CD4-positive, CD25-positive, alpha-beta regulatory T cell (primary cell): ENCODE data around the gene FOXP1. TPM values are rescaled to one million over a fixed set of nuclear protein-coding genes. Genes with fewer than 3 reads are reported as not detected.

Experiments
- ATAC-seq, 2 donors: fragments of 150-1000 bp; cut with Tn5 transposase; one replicate each; pipeline ENCODE4 v1.10.0; 2021; ENCODE audit warnings: low read depth in 2 of 2, moderate number of reproducible peaks in 2 of 2, moderate library complexity in 1 of 2
- DNase-seq, 3 donors: peaks; one replicate each; pipeline versions ENCODE4 v3.0.0 to v3.0.0-alpha.2; 2012 to 2022; ENCODE audit warnings: mixed read lengths in 1 of 3
- H3K27ac ChIP-seq: one replicate; pipeline ENCODE4 v1.7.0; 2013; ENCODE audit warnings: mild to moderate bottlenecking, low read length; ENCODE audit not compliant: insufficient read depth, poor library complexity, severe bottlenecking
- H3K27me3 ChIP-seq: one replicate; pipeline ENCODE4 v1.7.0; 2013; ENCODE audit warnings: low read length; ENCODE audit not compliant: control insufficient read depth, insufficient read depth
- H3K36me3 ChIP-seq: one replicate; pipeline ENCODE4 v1.7.0; 2013; ENCODE audit warnings: mild to moderate bottlenecking, low read length, moderate library complexity; ENCODE audit not compliant: control insufficient read depth, insufficient read depth
- H3K4me1 ChIP-seq: 2 replicates; pipeline ENCODE4 v1.7.0; 2013; ENCODE audit warnings: mild to moderate bottlenecking, low read length; ENCODE audit not compliant: insufficient read depth, control insufficient read depth, poor library complexity, severe bottlenecking
- H3K4me3 ChIP-seq: one replicate; pipeline ENCODE4 v1.7.0; 2013; ENCODE audit warnings: low read depth, mild to moderate bottlenecking, low read length, moderate library complexity
- H3K9me3 ChIP-seq, 2 experiments: 1 replicate in 1 of 2; 2 replicates in 1 of 2; pipeline ENCODE4 v1.7.0; 2013; ENCODE audit warnings: low read length in 2 of 2, mild to moderate bottlenecking in 1 of 2, moderate library complexity in 1 of 2; ENCODE audit not compliant: control insufficient read depth in 2 of 2
- H3K27ac Mint-ChIP-seq, 3 donors: one replicate each; pipeline ENCODE4 v1.8.0; 2020 to 2022; ENCODE audit warnings: mild to moderate bottlenecking in 3 of 3, mixed read lengths in 3 of 3, moderate library complexity in 2 of 3
- H3K27me3 Mint-ChIP-seq: one replicate; pipeline ENCODE4 v1.8.0; 2022; ENCODE audit warnings: mild to moderate bottlenecking, mixed read lengths
- H3K36me3 Mint-ChIP-seq: one replicate; pipeline ENCODE4 v1.8.0; 2020; ENCODE audit warnings: mixed read lengths
- H3K4me1 Mint-ChIP-seq, 4 donors: one replicate each; pipeline ENCODE4 v1.8.0; 2020 to 2022; ENCODE audit warnings: mixed read lengths in 4 of 4, mild to moderate bottlenecking in 1 of 4
- H3K4me3 Mint-ChIP-seq, 4 donors: one replicate each; pipeline ENCODE4 v1.8.0; 2020 to 2022; ENCODE audit warnings: mild to moderate bottlenecking in 4 of 4, mixed read lengths in 4 of 4, moderate library complexity in 3 of 4
- H3K9me3 Mint-ChIP-seq, 7 donors: one replicate each; pipeline ENCODE4 v1.8.0; 2020 to 2022; ENCODE audit warnings: mixed read lengths in 7 of 7, mild to moderate bottlenecking in 3 of 7, moderate library complexity in 2 of 7
- polyA plus RNA-seq, 4 donors: library from polyadenylated mRNA; unstranded; fragments of 300-500 nt; fragmentation: Illumina TruSeq; gene quantifications; one replicate each; pipeline ENCODE4 v1.2.3, GENCODE V29; 2021
- total RNA-seq: library from RNA; stranded (reverse); gene quantifications from one replicate; pipeline ENCODE4 v1.2.3, GENCODE V29; 2022

FOXP1 gene
- total and polyA plus RNA-seq, 5 donors from 2014 or later = 301 to 599 (median 346) TPM

DNA sequence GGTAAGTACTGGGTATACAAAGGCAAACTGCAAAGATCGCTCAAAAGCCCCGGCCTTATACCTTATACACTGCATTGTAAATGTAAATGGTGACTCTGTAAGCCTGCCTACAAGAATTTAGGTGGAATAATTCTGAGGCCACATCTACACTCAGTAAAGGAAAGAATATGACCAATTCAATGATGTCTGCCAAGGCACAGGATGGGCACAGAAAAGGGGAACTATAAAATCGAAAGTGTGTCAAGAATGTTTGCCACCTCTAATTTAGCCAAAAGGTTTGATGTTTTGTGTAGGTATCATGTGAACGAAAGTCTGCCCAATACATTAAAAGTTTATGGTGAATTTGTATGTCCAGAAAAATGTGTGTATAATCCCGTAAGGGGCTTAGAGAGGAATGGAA, 96.1 kb downstream of the FOXP1 start:
- H3K4me3 Mint-ChIP-seq = peak overlapping the region; percentile 85 to 95 (median 88)

DNA sequence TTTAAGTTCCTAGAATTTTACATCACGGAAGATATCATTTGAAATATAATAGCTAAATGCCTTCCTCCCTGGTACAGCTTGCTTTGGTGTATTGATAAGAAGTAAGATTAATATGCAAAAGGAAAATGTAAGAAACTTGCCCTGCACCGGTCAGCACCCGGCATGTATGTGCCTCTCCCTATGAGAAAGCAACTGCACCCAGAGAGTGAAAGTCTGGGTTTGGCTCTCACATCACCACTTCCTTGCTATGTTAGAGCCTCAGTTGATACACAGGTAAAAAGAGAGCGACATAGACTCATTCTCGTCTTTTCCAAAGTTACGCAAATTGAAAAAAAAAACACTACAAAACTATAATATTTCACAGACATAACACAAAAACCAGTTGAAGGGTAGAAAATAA, 96.7 kb downstream of the FOXP1 start:
- peak overlapping the region; percentile 77 for H3K4me3 ChIP-seq
- H3K27me3 ChIP-seq = no peaks in the 10 kb centered on the region
- Mint-ChIP-seq H3K27ac (peak overlapping the region; percentile 98 to 99 (median 99)), H3K36me3 (peaks cover 31% of the 10 kb centered on the region), H3K4me3 (peak overlapping the region; percentile 85 to 95 (median 88)), H3K4me1 (peaks cover 45 to 96% (median 70%) of the 10 kb centered on the region in 4 donors), H3K9me3 (peaks cover 0 to 5% (median 0%) of the 10 kb centered on the region in 7 donors), H3K27me3 (no peaks in the 10 kb centered on the region)
- H3K27ac ChIP-seq = peak overlapping the region; percentile 98
- H3K9me3 ChIP-seq = no peaks in the 10 kb centered on the region
- ATAC-seq = peak; percentile 50 to 54
- peaks cover 95% of the 10 kb centered on the region for H3K4me1 ChIP-seq
- peaks cover 5% of the 10 kb centered on the region for H3K36me3 ChIP-seq
- DNase-seq = peak; percentile 27 to 91 (median 51)

More for the DNA sequence above, 96.1 kb downstream of the FOXP1 start:
- H3K36me3 ChIP-seq = peaks cover 4% of the 10 kb centered on the region
- peaks cover 95% of the 10 kb centered on the region for H3K4me1 ChIP-seq
- no peaks in the 10 kb centered on the region for H3K27me3 Mint-ChIP-seq
- H3K4me1 Mint-ChIP-seq = peaks cover 47 to 96% (median 71%) of the 10 kb centered on the region in 4 donors
- peak overlapping the region; percentile 98 for H3K27ac ChIP-seq
- no peaks in the 10 kb centered on the region for H3K9me3 ChIP-seq
- H3K36me3 Mint-ChIP-seq = peaks cover 33% of the 10 kb centered on the region
- H3K9me3 Mint-ChIP-seq = peaks cover 0 to 5% (median 0%) of the 10 kb centered on the region in 7 donors
- H3K27ac Mint-ChIP-seq = peak overlapping the region; percentile 98 to 99 (median 99)
- peak overlapping the region; percentile 77 for H3K4me3 ChIP-seq
- no peaks in the 10 kb centered on the region for H3K27me3 ChIP-seq
- DNase-seq = peak in 1 of 3 donors; percentile 59
- no peak for ATAC-seq

DNA sequence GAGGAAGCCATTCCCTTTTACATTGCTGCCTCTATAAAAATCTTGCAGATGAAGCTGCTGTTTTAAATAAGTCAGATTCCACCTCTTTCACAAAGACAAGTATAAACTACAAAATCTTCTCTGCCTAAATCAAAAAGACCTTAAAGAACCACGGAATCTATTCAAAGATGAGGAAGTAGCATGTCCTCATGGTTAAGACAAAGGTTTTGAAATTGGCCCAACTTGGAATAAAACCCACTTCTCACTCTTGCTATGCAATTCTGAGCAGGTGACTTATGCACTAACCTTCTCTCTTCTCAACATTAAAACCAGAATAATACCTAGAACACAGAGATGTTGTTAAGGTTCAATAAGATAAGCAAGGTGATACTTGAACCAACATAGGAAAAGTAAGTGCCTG, 97.6 kb downstream of the FOXP1 start:
- Mint-ChIP-seq H3K4me3 (peak overlapping the region; percentile 48 to 89 (median 86)), H3K9me3 (no peaks in the 10 kb centered on the region), H3K36me3 (peaks cover 33% of the 10 kb centered on the region), H3K4me1 (peaks cover 46 to 97% (median 71%) of the 10 kb centered on the region in 4 donors), H3K27ac (peak overlapping the region; percentile 90 to 99 (median 98)), H3K27me3 (no peaks in the 10 kb centered on the region)
- Histone ChIP-seq H3K27me3 (no peaks in the 10 kb centered on the region), H3K4me3 (peak overlapping the region; percentile 77), H3K9me3 (no peaks in the 10 kb centered on the region), H3K27ac (peak overlapping the region; percentile 98), H3K36me3 (peaks cover 8% of the 10 kb centered on the region), H3K4me1 (peaks cover 94% of the 10 kb centered on the region)
- DNase-seq (no peak), ATAC-seq (no peak)

DNA sequence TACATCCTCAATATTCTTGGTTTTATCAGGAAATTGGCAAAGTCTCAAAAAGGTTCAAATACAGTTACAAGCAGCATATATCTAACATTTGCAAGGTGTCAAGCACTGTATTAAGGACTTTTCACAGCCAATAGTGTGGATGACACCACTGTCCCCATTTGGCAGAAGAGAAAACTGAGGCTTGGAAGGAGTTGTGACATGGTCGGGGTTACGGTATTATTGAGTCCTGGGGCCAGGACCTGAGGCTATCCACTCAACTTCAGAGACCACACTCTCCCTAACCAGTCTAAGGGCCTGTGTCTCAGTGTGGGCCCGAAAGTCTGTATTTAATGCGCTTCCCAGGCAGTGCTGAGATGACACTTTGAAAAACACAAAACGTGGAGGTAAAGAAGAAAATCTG, 99.1 kb downstream of the FOXP1 start:
- ATAC-seq = no peak
- Mint-ChIP-seq H3K27ac (peak overlapping the region; percentile 90 to 99 (median 98)), H3K36me3 (peaks cover 46% of the 10 kb centered on the region), H3K4me1 (peaks cover 46 to 97% (median 76%) of the 10 kb centered on the region in 4 donors), H3K4me3 (peak overlapping the region; percentile 21 to 64 (median 47)), H3K27me3 (no peaks in the 10 kb centered on the region), H3K9me3 (no peaks in the 10 kb centered on the region)
- H3K27ac ChIP-seq = peak overlapping the region; percentile 98
- peaks cover 8% of the 10 kb centered on the region for H3K36me3 ChIP-seq
- H3K27me3 ChIP-seq = no peaks in the 10 kb centered on the region
- peak overlapping the region; percentile 53 for H3K4me3 ChIP-seq
- no peak for DNase-seq
- no peaks in the 10 kb centered on the region for H3K9me3 ChIP-seq
- H3K4me1 ChIP-seq = peaks cover 88% of the 10 kb centered on the region

DNA sequence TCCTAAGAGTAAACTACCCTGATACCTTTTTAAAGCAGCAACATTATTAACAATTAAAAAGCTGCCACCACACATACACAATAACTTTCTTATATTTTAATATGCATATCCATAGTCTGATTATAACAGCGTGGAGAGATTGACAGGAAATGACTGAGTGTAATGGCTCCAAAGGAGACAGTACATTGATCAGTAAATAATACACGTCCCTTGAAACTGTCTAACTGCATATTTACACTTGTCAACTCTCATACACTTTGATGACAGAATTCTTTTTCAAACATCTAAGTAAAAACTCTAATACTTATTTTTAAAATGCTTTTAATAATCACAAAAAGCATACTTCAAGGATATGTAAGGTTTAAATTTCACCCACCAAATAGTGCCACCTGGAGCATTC, 99.5 kb downstream of the FOXP1 start:
- ATAC-seq (no peak), DNase-seq (no peak)
- Mint-ChIP-seq H3K9me3 (no peaks in the 10 kb centered on the region), H3K4me3 (peak overlapping the region; percentile 21 to 64 (median 50)), H3K4me1 (peaks cover 43 to 97% (median 76%) of the 10 kb centered on the region in 4 donors), H3K27me3 (no peaks in the 10 kb centered on the region), H3K36me3 (peaks cover 48% of the 10 kb centered on the region), H3K27ac (peak overlapping the region; percentile 90 to 99 (median 96))
- no peaks in the 10 kb centered on the region for H3K9me3 ChIP-seq
- peaks cover 84% of the 10 kb centered on the region for H3K4me1 ChIP-seq
- H3K27ac ChIP-seq = peak overlapping the region; percentile 98
- peak overlapping the region; percentile 53 for H3K4me3 ChIP-seq
- no peaks in the 10 kb centered on the region for H3K27me3 ChIP-seq
- peaks cover 8% of the 10 kb centered on the region for H3K36me3 ChIP-seq

DNA sequence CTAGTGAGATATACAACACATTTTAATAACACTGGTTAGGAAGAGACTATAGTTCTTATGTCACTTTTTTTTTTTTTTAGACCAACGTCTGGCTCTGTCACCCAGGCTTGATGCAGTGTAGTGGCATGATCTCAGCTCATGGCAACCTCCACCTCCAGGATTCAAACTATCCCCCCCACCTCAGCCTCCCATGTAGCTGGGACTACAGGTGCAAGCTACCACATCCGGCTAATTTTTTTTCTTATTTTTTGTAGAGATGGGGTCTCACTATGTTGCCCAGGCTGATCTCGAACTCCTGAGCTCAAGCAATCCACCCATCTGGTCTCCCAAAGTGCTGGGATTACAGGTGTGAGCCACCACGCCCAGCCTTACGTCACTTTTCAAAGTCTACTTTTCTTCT, 100.8 kb downstream of the FOXP1 start:
- peaks cover 71% of the 10 kb centered on the region for H3K4me1 ChIP-seq
- H3K9me3 Mint-ChIP-seq = no peaks in the 10 kb centered on the region
- peaks cover 8% of the 10 kb centered on the region for H3K36me3 ChIP-seq
- peak overlapping the region; percentile 88 to 99 (median 89) for H3K27ac Mint-ChIP-seq
- H3K4me1 Mint-ChIP-seq = peaks cover 53 to 97% (median 77%) of the 10 kb centered on the region in 4 donors
- H3K36me3 Mint-ChIP-seq = peaks cover 53% of the 10 kb centered on the region
- no peak overlapping the region for H3K4me3 ChIP-seq
- peak overlapping the region; percentile 98 for H3K27ac ChIP-seq
- no peaks in the 10 kb centered on the region for H3K9me3 ChIP-seq
- no peaks in the 10 kb centered on the region for H3K27me3 Mint-ChIP-seq
- ATAC-seq (no peak), DNase-seq (no peak)
- H3K4me3 Mint-ChIP-seq = peak overlapping the region; percentile 26 to 71 (median 42)
- no peaks in the 10 kb centered on the region for H3K27me3 ChIP-seq

DNA sequence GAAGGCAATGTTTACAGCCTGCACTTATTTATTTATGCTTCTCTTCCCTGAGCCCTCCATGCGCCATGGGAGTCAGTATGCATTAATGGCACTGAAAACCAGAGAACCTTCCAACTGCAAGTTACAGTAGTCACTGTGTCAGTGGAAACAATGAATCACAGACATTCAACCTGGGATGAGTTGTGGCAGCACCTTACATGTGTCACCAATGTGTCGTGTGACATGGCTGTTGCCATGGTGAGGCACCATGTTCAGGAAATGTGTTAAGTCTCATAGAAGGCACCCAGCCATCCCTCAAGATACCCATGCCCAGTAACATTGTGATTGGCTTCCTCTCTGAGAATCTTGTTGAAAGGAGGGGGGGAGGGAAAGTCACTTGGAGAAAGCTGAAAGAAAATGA, 105.0 kb downstream of the FOXP1 start:
- DNase-seq (peak in 2 of 3 donors; percentile 44 to 52), ATAC-seq (peak; percentile 84 to 86)
- peak overlapping the region; percentile 21 to 68 (median 56) for H3K4me3 Mint-ChIP-seq
- Histone ChIP-seq H3K4me3 (peak overlapping the region; percentile 2), H3K36me3 (peaks cover 7% of the 10 kb centered on the region), H3K27ac (peak overlapping the region; percentile 42), H3K9me3 (no peaks in the 10 kb centered on the region), H3K27me3 (no peaks in the 10 kb centered on the region), H3K4me1 (peaks cover 41% of the 10 kb centered on the region)
- H3K4me1 Mint-ChIP-seq = peaks cover 34 to 90% (median 64%) of the 10 kb centered on the region in 4 donors
- H3K36me3 Mint-ChIP-seq = peaks cover 69% of the 10 kb centered on the region
- H3K27me3 Mint-ChIP-seq = no peaks in the 10 kb centered on the region
- H3K9me3 Mint-ChIP-seq = peaks cover 0 to 6% (median 0%) of the 10 kb centered on the region in 7 donors
- H3K27ac Mint-ChIP-seq = peak overlapping the region; percentile 87 to 90 (median 87)

DNA sequence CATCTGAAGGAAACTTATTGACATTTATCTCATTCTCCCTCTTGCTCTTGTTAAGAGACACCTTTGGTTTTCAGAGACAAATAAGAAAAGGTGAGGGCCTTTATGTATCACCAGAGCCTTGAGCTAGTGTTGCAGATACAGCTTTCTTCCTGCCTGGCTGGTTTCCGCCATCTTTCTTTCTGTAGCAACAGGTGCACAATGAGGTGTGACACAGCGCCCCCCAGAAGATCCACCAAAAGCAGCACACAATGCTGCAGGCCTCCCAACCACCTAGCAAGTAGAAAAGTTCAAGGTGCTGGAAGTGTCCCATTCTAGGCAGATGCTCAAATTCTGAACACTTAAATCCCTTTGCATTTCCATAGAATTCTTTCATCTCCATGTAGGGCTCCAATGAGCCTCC, 106.6 kb downstream of the FOXP1 start:
- peak overlapping the region in 2 of 4 donors; percentile 5 to 50 for H3K4me3 Mint-ChIP-seq
- Histone ChIP-seq H3K4me3 (no peak overlapping the region), H3K27ac (no peak overlapping the region), H3K4me1 (peaks cover 27% of the 10 kb centered on the region), H3K9me3 (peaks cover 0 to 4% of the 10 kb centered on the region in 2 experiments), H3K36me3 (peaks cover 18% of the 10 kb centered on the region), H3K27me3 (no peaks in the 10 kb centered on the region)
- ATAC-seq = no peak
- peaks cover 81% of the 10 kb centered on the region for H3K36me3 Mint-ChIP-seq
- peak overlapping the region in 2 of 3 donors; percentile 49 to 59 for H3K27ac Mint-ChIP-seq
- H3K9me3 Mint-ChIP-seq = peaks cover 0 to 11% (median 0%) of the 10 kb centered on the region in 7 donors
- H3K4me1 Mint-ChIP-seq = peaks cover 44 to 88% (median 62%) of the 10 kb centered on the region in 4 donors
- no peak for DNase-seq
- no peaks in the 10 kb centered on the region for H3K27me3 Mint-ChIP-seq
